ENCODE data around the gene MARCKSL1. TPM values are rescaled to one million over a fixed set of nuclear protein-coding genes. Genes with fewer than 3 reads are reported as not detected.

Gene MARCKSL1
- total and polyA plus RNA-seq, 2 of the 13 experiments (the other 11 are each of a cell fraction or from before 2014, with no cell fraction given), result 81.9 to 155 TPM

- TF ChIP-seq ZFX (CRISPR knock-in tag; IDR thresholded peaks at IDR 0.05; ENCODE audit: low read depth) (peak; percentile 57), ZNF253 (CRISPR knock-in tag; IDR thresholded peaks at IDR 0.05; ENCODE audit: borderline replicate concordance) (no peak), THAP11 (CRISPR knock-in tag; IDR thresholded peaks at IDR 0.05) (peak; percentile 77), ATF5 (CRISPR knock-in tag; IDR thresholded peaks at IDR 0.05; ENCODE audit: low read depth) (no peak), ZKSCAN8 (CRISPR knock-in tag; IDR thresholded peaks at IDR 0.05; ENCODE audit: borderline replicate concordance) (0 out of 2 replicates have a peak, but pooled peaks have one; percentile 50), DNMT3B (CRISPR knock-in tag; conservative IDR thresholded peaks at IDR 0.05) (no peak), JUN (CRISPR knock-in tag; IDR thresholded peaks at IDR 0.05) (no peak), MXD4 (CRISPR knock-in tag; IDR thresholded peaks at IDR 0.05) (0 out of 2 replicates have a peak, but pooled peaks have one; percentile 23), YY1 (IDR thresholded peaks at IDR 0.05; ENCODE audit: insufficient read depth, insufficient replicate concordance, low read depth, low read length) (peak; percentile 78), ZNF7 (CRISPR knock-in tag; IDR thresholded peaks at IDR 0.05) (no peak), DNMT1 (CRISPR knock-in tag; IDR thresholded peaks at IDR 0.05) (no peak), KDM1A (CRISPR knock-in tag; IDR thresholded peaks at IDR 0.05) (peak; percentile 62; the same call in 1 of the 2 replicates), ZFP36L2 (CRISPR knock-in tag; IDR thresholded peaks at IDR 0.05) (0 out of 2 replicates have a peak, but pooled peaks have one; percentile 60), ZNF138 (CRISPR knock-in tag; IDR thresholded peaks at IDR 0.05; ENCODE audit: low read depth) (no peak), SIN3A (IDR thresholded peaks at IDR 0.05; ENCODE audit: borderline replicate concordance, low read depth, low read length) (no peak; the same call in 1 of the 2 replicates), TBX3 (IDR thresholded peaks at IDR 0.05; ENCODE audit: borderline replicate concordance) (no peak), JUND (CRISPR knock-in tag; IDR thresholded peaks at IDR 0.05) (no peak), ZNF296 (CRISPR knock-in tag; conservative IDR thresholded peaks at IDR 0.05) (no peak), ZNF382 (CRISPR knock-in tag; IDR thresholded peaks at IDR 0.05; ENCODE audit: borderline replicate concordance) (no peak), ZZZ3 (CRISPR knock-in tag; IDR thresholded peaks at IDR 0.05; ENCODE audit: borderline replicate concordance) (no peak), NPAS2 (CRISPR knock-in tag; IDR thresholded peaks at IDR 0.05; ENCODE audit: borderline replicate concordance) (no peak), ZNF282 (IDR thresholded peaks at IDR 0.05; ENCODE audit: partially characterized antibody) (no peak), ZNF746 (CRISPR knock-in tag; IDR thresholded peaks at IDR 0.05) (peak; percentile 42; the same call in 1 of the 2 replicates), ZNF576 (CRISPR knock-in tag; IDR thresholded peaks at IDR 0.05) (no peak), FOXO1 (CRISPR knock-in tag; IDR thresholded peaks at IDR 0.05) (peak; percentile 96), ZNF574 (CRISPR knock-in tag; IDR thresholded peaks at IDR 0.05) (peak; percentile 59; the same call in 1 of the 2 replicates), ZFP91 (CRISPR knock-in tag; IDR thresholded peaks at IDR 0.05; ENCODE audit: borderline replicate concordance) (no peak)
Observed at GRCh38 chr1:32321712-32322291, 14.2 kb downstream of the MARCKSL1 start (continued).

All from HepG2 (cell line).